Dermis blood vessel endothelial cell (primary cell): ENCODE measurements around the gene PHF19. TPM values are rescaled to one million over a fixed set of nuclear protein-coding genes. Genes with fewer than 3 reads are reported as not detected.
A peak's percentile ranks its signal among the peaks of the same experiment; 100 is the strongest.

ENCODE experiments used
- DNase-seq: peaks from one replicate; pipeline ENCODE4 v3.0.0; 2010
- total RNA-seq: library from RNA; depleted of rRNA; stranded (reverse); fragments of >200 nt; gene quantifications from 2 replicates; pipeline ENCODE4 v1.2.3, GENCODE V29; 2014

PHF19 gene
- total RNA-seq, 1 donor from 2014 or later: 20.4 TPM

GRCh38 chr9:120913647-120914264, 36.8 kb upstream of the PHF19 start:
- DNase-seq: no peak

- DNase-seq: no peak
Measured at GRCh38 chr9:120912958-120913646, 36.1 kb upstream of the PHF19 start.

GRCh38 chr9:120911295-120911837, 34.4 kb upstream of the PHF19 start:
- DNase-seq: no peak

- no peak for DNase-seq
Measured at GRCh38 chr9:120910643-120911042, 33.7 kb upstream of the PHF19 start.

GRCh38 chr9:120909904-120910303, 32.9 kb upstream of the PHF19 start:
- peak; percentile 39 for DNase-seq

GRCh38 chr9:120905315-120906164, 28.6 kb upstream of the PHF19 start:
- DNase-seq: no peak

GRCh38 chr9:120904978-120905301, 28.0 kb upstream of the PHF19 start:
- DNase-seq: no peak

GRCh38 chr9:120904061-120904977, 27.3 kb upstream of the PHF19 start:
- DNase-seq: no peak

GRCh38 chr9:120902569-120903535, 25.9 kb upstream of the PHF19 start:
- DNase-seq: no peak

- no peak for DNase-seq
Measured at GRCh38 chr9:120901755-120902568, 25.0 kb upstream of the PHF19 start.

- no peak for DNase-seq
Measured at GRCh38 chr9:120900824-120901223, 23.8 kb upstream of the PHF19 start.

- DNase-seq: no peak
Measured at GRCh38 chr9:120899490-120900068, 22.6 kb upstream of the PHF19 start.

GRCh38 chr9:120898396-120898795, 21.4 kb upstream of the PHF19 start:
- no peak for DNase-seq

GRCh38 chr9:120895951-120896350, 19.0 kb upstream of the PHF19 start:
- no peak for DNase-seq

- DNase-seq: peak; percentile 40
Measured at GRCh38 chr9:120894321-120895148, 17.5 kb upstream of the PHF19 start.

GRCh38 chr9:120893611-120894307, 16.8 kb upstream of the PHF19 start:
- no peak for DNase-seq

- DNase-seq: peak; percentile 97
Measured at GRCh38 chr9:120892748-120893610, 16.0 kb upstream of the PHF19 start.
